ENCODE data around the gene OR2H1.
"Not testable (repeated sequence)": the region's sequence is repeated elsewhere in the genome, so short reads cannot be mapped to it uniquely, and the experiment has no call there.

Gene OR2H1

DNA sequence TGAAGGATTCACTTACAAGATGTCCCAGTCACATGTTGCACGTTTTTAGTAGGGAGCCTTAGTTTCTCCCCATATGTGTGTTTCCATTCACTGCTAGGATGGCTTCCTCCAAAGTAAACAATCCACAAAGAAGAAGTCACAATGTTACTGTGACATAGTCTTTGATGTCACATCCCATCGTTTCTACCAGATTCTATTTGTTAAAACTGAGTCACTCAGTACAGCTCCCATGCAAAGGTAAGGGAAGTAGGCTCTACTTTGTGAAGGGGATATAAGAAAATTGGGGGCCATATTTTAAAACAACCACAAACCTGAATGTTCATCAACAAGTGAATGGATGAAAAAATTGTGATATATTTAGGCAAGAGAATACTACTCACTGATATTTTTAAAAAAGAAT lies at the start of gene OR2H1, which contains the start of gene OR11A1:
Gene OR2H1, plus strand, starts transcription at position 185 of the 400 bp plus-strand sequence. CDS start 4,615 bp downstream, outside the sequence.
Gene OR11A1, minus strand, starts transcription at position 101 of the 400 bp plus-strand sequence. CDS start 29,430 bp downstream, outside the sequence.
- no peak for DNase-seq (ENCODE audit: low read depth in 2 of 2)

DNA sequence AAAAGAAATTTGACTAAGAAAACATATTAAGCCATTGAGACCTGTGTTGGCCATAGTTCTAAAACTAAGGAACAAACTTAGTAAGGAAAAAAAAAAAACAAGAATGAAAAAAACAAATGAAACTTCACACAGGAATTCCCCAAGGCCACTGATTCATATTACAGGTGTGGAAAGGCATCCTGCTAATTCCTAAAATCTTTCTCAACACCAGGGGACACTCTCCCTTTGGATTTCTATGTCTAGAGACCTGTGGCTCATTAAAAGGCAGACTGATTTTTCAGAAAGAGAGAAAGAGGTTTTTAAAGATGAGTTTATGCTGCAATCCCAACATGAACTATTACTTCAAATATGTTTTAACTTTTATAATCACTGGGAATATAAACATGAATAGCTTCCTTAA lies 42.4 kb upstream of the OR2H1 start, which contains the start of gene OR12D1:
Gene OR12D1, plus strand, starts transcription at position 341 of the 400 bp plus-strand sequence.
- no peak for DNase-seq (ENCODE audit: low read depth in 2 of 2)

DNA sequence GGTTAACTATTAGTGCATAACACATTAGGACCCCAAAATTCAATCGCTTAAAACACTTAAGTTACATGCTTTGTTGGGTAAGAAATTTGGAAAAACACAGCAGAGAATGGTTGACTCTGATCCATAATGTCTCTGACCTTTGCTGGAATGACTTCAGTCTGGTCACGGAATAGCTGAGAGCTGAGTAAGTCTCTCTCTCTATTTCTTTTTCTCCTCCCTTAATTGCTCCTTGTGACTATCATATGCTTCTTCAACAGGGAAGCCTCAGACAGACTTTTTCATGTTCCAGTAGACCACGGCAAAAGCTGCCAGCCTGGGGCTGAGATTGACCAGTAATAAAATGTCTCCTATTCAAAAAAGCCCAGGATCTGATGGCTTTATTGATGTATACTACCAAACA lies 37.4 kb upstream of the OR2H1 start:
- no peak for DNase-seq (ENCODE audit: low read depth in 2 of 2)

DNA sequence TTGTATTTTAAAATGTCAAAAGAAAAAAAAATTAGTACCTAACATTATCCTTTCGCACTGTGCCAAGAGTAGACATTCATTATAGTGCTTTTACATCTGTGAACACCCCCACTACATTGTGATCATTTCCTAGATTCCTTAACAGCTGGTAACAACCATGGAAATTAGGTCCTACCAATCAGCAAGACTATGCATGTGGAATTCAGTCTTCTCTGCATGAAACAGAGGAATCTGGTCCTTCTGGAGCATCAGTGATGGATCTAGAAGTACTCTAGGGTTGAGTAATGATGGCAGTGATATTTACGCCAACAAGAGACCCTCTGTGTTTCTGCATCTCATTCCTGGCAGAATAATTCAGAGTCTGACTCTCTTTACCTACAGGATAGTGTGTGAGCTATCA lies 32.8 kb upstream of the OR2H1 start:
- no peak for DNase-seq (ENCODE audit: low read depth in 2 of 2)

DNA sequence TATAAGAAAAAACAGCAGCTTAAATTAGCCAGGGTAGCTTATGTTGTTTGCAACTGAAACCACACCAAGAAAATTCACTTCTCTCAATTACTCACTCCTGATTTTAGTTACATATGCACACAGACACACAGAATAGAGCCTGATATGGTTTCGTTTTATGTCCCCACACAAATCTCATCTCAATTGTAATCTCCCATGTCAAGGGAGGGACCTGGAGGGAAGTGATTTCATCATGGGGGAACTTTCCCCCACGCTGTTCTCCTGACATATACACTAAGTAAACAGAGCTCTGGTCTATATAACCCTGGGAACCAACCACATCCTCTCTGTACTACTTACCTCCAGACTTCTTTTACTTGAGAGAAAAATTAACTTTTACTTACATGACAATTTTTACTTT lies 32.4 kb upstream of the OR2H1 start:
- no peak for DNase-seq (ENCODE audit: low read depth in 2 of 2)

DNA sequence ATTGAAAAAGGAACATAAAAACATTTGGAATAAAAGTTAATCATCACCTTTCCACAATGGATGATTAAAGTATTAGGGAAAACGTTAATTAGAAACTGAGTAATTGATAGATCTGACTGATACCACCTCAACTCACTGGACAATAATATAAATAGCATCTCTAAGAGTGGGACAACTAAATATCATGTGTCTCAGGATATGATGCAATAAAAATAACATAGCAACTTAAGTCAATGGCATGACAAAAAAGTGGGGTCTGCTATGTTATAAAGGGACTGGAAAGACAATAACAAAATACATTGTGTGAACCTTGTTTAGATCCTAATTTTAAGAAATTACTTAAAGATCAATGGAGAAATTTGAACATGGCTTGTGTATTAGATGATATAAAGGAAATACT lies 31.9 kb upstream of the OR2H1 start:
- no peak for DNase-seq (ENCODE audit: low read depth in 2 of 2)

DNA sequence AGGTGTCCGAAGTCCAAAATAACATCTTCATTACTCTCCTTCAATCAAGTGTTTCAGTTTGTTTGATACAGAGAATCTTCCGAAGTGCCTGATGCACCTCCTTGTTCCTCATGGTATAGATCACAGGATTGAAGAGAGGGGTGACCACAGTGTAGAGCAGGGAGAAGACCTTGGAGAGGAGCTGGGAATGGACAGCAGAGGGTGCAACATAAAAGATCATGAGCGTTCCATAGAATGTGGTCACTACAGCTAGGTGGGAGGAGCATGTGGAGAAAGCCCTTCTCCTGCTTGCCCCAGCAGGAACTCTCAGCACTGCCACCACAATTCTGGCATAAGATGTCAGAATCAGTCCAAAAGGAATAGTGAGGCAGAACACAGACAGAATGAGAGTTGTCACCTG lies 30.3 kb upstream of the OR2H1 start:
- DNase-seq (ENCODE audit: low read depth in 2 of 2): no peak

DNA sequence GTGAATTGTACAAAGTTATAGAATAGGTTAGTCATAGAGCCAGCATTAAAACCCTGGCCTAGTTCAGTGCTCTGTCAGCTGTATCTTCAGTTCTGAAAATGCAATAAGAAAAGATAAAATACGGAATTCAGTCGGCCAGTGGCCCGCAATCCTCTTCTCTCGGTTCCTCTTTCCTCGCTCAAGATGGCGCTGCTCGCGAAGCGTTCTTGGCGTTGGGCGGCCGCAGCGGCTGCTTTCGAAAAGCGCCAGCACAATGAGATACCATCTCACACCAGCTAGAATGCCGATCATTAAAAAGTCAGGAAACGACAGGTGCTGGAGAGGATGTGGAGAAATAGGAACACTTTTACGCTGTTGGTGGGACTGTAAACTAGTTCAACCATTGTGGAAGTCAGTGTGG lies 20.2 kb upstream of the OR2H1 start:
- DNase-seq (ENCODE audit: low read depth in 2 of 2): not testable (repeated sequence)

DNA sequence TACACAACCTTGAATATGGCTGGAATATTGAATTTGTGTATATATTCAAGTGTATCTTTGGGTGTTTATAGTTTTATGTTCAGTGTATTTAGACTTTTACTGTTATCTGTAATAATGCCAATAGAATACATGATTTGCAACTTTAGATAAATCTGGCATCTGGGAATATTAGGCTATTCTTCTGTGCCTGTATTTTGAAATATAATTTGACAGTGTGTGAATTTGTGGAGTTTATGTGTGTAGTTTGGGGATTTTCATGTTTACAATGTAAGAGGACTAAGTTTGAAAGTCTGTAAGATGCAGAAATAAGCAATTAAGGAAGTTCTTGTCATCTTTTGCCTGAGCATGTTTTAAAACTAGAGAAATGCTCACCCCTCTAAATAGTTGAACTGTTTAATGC lies 17.9 kb upstream of the OR2H1 start, which contains the start of gene OR10C1:
Gene OR10C1, plus strand, starts transcription at position 301 of the 400 bp plus-strand sequence. CDS start 710 bp downstream, outside the sequence.
- no peak for DNase-seq (ENCODE audit: low read depth in 2 of 2)

DNA sequence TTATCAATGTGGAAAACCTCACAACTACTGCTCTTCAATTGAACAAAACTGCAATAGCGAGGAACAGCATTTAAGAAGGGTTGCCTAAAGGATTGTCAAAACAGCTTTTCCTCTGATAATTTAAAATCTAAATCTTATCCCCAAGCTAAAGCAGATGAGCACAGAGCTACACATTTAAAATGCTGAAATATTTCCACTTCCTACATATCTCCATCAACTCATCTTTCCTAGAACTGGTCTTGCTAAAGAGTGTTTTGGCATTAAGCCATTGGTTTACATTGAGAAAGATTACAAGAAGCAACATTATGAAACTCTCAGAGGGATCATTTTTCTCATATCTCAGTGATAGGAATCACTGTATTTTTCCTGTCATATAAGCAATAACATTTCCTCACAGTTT lies 14.2 kb upstream of the OR2H1 start:
- DNase-seq (ENCODE audit: low read depth in 2 of 2): no peak

DNA sequence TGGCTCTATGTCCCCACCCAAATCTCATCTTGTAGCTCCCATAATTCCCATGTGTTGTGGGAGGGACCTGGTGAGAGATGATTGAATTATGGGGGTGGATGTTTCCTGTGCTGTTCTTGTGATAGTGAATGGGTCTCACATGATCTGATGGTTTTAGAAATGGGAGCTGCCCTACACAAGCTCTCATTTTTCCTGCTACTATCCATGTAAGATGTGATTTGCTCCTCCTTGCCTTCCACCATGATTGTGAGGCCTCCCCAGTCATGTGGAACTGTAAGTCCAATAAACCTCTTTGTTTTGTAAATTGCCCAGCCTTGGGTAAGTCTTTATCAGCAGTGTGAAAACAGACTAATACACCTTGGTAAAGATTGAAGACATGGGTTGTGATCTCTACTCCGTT lies 12.9 kb upstream of the OR2H1 start:
- DNase-seq (ENCODE audit: low read depth in 2 of 2): not testable (repeated sequence)

DNA sequence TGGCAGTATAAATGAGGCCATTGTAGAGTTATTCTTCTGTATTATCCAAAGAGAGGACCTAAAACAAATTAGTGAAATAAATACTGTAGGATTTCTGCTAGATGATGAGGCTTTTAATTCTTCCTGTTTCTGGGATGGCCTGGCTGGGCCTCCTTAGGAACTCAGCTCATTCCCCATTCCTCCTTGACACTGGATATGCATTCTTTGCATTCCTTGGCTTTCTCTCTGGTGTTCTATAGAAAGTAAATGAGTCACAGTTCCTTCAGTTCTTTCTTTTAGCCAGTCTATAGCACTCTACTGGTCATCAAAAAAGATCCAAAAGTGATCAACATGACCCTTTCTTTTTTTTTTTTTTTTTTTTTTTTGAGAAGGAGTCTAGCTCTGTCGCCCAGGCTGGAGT lies 9.3 kb upstream of the OR2H1 start:
- no peak for DNase-seq (ENCODE audit: low read depth in 2 of 2)

DNA sequence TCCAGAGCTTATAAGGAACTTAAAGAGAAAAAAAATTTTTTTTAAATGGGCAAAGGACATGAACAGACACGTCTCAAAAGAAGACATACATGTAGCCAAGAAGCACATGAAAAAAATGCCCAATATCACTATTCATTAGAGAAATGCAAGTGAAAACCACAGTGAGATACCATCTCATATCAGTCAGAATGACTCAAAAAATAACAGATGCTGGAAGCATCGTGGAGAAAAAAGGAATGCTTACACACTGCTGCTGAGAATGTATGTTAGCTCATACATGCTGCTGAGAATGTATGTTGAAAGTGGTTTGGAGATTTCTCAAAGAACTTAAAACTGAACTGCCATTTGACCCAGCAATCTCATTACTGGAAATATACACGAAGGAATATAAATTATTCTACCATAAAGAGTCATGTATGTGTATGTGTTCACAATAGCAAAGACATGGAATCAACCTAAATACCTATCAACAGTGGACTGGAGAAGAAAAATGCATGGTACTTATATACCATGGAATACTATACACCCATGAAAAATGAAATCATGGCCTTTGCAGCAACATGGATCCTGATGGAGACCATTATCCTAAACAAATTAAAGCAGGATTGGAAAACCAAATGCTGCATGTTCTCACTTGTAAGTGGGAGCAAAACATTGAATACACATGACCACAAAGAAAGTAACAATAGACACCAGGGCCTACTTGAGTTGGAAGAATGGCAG lies 5.3 kb upstream of the OR2H1 start:
- DNase-seq (ENCODE audit: low read depth in 2 of 2): no peak

DNA sequence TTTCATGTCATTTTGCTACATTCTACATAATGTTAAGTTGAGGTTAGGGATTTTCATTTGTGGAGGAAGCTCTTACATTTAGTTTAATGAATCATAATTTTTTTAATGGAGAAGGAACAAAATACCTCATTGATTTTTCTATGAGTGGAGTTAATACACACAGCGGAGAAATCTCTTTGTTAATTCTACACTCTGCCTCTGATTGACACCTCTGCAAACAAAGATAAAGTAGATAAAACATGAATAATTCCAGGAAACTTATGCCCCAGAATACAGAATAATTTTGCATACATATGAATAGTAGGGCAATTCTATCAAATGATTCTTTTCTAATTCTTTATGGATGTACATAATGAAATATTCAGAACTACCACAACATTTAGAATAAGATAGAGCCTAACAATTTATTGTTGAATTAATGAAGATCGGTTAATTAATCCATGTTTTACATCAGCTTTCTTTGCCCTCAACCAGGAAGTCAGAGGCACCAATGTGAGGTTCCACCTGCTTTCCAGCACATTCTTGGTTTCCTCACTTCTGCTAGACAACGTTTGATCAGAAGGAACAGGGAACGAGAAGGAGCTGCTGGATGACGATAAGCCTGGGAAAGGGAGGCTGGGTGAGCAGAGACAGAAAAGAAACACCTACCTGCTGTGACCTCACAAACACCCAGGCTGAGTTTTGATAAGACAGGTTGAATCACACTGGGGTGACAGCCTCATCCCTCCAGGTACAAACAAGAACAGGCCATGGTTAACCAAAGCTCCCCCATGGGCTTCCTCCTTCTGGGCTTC lies 4.3 kb downstream of the OR2H1 start:
- DNase-seq (ENCODE audit: low read depth in 2 of 2): no peak

DNA sequence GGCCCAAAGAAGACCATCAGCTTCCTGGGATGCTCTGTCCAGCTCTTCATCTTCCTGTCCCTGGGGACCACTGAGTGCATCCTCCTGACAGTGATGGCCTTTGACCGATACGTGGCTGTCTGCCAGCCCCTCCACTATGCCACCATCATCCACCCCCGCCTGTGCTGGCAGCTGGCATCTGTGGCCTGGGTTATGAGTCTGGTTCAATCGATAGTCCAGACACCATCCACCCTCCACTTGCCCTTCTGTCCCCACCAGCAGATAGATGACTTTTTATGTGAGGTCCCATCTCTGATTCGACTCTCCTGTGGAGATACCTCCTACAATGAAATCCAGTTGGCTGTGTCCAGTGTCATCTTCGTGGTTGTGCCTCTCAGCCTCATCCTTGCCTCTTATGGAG lies 5.1 kb downstream of the OR2H1 start:
- DNase-seq (ENCODE audit: low read depth in 2 of 2): no peak

DNA sequence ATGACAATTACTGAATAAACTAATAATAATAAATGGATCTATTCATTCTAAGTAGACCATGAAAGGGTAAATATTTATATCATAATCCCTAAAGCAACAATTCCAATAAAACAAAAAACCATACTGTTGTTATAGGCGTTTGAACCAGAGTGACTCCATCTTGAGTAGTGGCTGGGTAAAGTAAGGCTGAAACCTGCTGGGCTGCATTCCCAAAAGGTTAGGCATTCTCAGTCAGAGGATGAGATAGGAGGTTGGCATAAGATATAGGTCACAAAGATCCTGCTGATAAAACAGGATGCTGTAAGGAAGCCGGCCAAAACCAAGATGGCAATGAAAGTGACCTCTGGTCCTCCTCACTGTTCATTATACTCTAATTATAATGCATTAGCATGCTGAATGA lies 8.3 kb downstream of the OR2H1 start:
- DNase-seq (ENCODE audit: low read depth in 2 of 2): no peak

DNA sequence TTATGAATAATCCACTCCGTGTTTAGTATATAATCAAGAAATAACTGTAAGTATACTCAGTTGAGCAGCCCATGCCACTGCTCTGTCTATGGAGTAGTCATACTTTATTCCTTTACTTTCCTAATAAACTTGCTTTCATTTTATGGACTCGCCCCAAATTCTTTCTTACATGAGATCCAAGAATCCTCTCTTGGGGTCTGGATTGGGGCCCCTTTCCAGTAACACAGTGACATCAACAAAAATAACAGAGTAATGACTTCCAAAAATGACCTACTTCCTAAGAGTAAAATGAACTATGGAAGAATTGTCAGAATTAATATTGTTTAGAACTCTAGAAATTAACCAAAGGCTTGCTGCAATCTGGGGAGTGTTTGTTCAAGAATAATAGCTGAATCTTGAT lies 8.8 kb downstream of the OR2H1 start:
- no peak for DNase-seq (ENCODE audit: low read depth in 2 of 2)

DNA sequence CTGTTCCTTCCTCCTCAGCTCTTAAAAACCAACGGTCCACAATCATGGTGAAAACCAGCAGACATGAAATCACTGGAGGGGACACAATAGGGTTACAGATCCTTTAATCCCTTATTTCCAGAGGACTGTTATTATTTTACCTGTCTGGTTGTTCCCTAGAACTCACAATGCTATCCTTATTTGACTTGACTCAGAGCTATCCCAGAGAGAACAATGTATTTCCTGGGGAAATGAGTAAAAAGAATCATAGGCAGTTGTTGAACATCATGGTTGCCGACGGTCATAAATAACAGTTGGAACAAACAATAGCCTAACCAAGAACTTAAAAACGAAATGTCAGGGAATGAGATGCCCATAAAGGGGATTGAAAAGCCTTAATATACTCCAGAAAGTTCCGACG lies 9.3 kb downstream of the OR2H1 start:
- no peak for DNase-seq (ENCODE audit: low read depth in 2 of 2)

DNA sequence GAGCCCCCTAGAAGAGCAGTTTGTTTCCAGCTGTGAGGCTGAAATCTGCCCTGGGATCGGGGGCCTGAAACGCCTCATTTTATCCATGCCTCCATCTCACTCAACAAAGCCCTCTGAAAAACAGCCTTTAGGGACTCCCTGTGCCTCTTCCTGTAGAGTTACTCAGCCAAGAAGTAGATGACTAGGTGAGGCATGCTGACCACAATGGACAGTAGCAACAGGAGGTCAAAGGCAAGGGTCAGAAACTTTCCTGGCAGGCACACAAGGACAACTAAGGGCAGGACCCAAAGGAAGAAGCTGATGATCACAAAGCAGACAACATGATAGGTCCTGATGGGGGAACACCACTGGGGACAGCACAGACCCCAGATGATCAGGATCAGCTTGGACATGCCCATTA lies 18.0 kb downstream of the OR2H1 start:
- DNase-seq (ENCODE audit: low read depth in 2 of 2): no peak

DNA sequence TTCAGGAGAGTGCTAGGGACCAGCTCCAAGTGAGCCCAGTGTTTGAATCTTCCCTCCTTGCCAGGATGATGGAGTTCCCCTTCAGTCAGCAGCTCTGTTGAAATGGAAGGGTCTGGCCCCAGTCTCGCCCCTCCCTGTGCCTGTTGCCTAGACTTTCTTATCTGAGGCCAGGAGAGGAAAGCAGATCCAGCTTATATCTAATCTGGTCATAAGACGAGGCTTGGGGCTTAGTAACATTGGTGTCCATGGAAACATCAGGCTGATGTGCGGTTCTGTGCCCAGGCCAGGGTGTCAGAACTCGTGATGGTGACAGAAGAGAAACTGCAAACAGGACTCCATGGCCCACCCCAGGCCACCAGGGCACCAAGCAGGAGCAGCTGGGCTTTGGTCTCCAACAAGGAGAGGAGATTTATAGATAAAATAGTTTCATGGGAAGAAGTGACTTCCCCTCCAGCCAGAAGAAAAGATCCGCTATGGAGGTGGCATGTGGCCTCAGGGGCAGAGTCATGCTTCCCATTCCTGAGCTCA lies 21.0 kb downstream of the OR2H1 start:
- no peak for DNase-seq (ENCODE audit: low read depth in 2 of 2)

DNA sequence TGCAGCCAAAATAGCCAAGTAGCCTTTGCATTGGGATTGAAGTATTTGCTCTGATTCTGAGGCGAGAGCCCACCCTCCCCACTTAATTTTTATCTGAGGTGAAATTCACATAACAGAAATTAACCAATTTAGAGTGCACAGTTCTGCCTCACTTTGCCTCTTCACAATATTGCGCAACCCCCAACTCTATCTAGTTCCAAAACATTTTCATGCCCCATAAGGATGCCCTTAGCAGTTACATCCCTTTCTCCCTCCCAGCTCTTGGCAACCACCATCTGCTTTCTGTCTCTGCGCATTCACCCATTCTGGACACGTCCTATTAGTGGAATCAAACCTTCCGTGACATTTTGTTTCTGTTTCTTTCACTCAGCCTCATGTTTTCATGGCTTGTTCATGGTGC lies 21.8 kb downstream of the OR2H1 start:
- DNase-seq (ENCODE audit: low read depth in 2 of 2): no peak

DNA sequence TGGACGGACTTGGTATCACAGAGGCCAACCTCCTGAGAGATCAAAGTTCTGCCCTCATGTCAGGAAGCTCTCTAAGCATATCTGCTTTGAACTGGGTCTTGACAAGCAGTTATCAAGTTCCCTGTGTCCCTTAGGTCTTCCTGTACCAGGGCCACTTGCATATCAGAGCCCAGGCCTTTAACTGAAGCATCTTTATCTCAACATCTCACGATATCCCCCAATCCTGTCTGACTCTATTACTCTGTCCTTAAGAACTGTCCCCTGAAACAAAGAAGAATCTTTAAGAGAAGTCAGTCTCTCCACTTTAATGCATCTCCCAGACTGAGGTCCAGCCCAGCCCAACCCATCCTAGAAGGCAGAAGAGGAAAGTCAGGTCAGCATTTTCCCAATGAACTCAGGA lies 22.6 kb downstream of the OR2H1 start:
- no peak for DNase-seq (ENCODE audit: low read depth in 2 of 2)

DNA sequence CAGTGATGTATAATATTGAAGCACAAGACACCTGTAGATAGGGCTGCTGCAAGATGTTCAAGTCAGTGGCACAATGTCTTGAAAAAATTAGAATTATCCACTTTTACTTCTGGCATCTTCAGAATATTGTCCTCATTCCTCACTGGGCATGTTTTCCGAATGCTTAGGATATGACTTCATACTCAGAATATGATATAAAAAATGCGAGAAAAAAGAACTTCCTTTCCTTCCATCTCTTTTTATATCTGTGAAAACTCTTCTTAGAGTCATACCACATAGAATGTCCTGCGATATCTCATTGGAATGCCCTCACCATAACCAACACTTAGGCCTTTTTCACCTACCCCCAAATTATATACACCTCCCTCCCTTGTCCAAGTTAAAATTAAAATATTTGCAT lies 26.2 kb downstream of the OR2H1 start:
- no peak for DNase-seq (ENCODE audit: low read depth in 2 of 2)

Data from fibroblast of skin of left biceps (primary cell).